Mesenchymal stem cell (in vitro differentiated cells and primary cell): ENCODE data around the gene RACGAP1.

Experiments used
- DNase-seq: peaks from one replicate; pipeline ENCODE4 v3.0.0-alpha.2; 2013
- H2AFZ ChIP-seq: one replicate; pipeline ENCODE4 v1.6.1; 2013; ENCODE audit warnings: low read depth, mild to moderate bottlenecking, control low read depth, inconsistent platforms, low read length, moderate library complexity
- H2AK5ac ChIP-seq: 2 replicates; pipeline ENCODE4 v1.6.1; 2013; ENCODE audit warnings: low read length, moderate library complexity, mild to moderate bottlenecking, inconsistent platforms; ENCODE audit not compliant: severe bottlenecking
- H2BK120ac ChIP-seq: one replicate; pipeline ENCODE4 v1.6.1; 2013; ENCODE audit warnings: low read depth, mild to moderate bottlenecking, inconsistent platforms, low read length, moderate library complexity
- H2BK12ac ChIP-seq, 2 experiments: one replicate each; pipeline ENCODE4 v1.6.1; 2013; ENCODE audit warnings: inconsistent platforms in 2 of 2, low read length in 2 of 2, mild to moderate bottlenecking in 2 of 2, moderate library complexity in 2 of 2, control low read depth in 1 of 2
- H2BK15ac ChIP-seq: one replicate; pipeline ENCODE4 v1.6.1; 2013; ENCODE audit warnings: mild to moderate bottlenecking, low read depth, inconsistent platforms; ENCODE audit not compliant: poor library complexity, severe bottlenecking
- H2BK5ac ChIP-seq: 2 replicates; pipeline ENCODE4 v1.6.1; 2013; ENCODE audit warnings: low read depth, mild to moderate bottlenecking, low read length, control low read depth, inconsistent platforms; ENCODE audit not compliant: poor library complexity, severe bottlenecking
- H3K14ac ChIP-seq, 2 experiments: one replicate each; pipeline ENCODE4 v1.6.1; 2013; ENCODE audit warnings: inconsistent platforms in 2 of 2, low read length in 2 of 2, control low read depth in 1 of 2, mild to moderate bottlenecking in 1 of 2, moderate library complexity in 1 of 2
- H3K18ac ChIP-seq, 2 experiments: one replicate each; pipeline ENCODE4 v1.6.1; 2013; ENCODE audit warnings: inconsistent platforms in 2 of 2, low read length in 2 of 2, control low read depth in 1 of 2, low read depth in 1 of 2, mild to moderate bottlenecking in 1 of 2
- H3K23ac ChIP-seq, 2 experiments: one replicate each; pipeline ENCODE4 v1.6.1; 2013; ENCODE audit warnings: inconsistent platforms in 2 of 2, low read length in 2 of 2, mild to moderate bottlenecking in 2 of 2, moderate library complexity in 2 of 2, control low read depth in 1 of 2
- H3K27ac ChIP-seq: 2 replicates; pipeline ENCODE4 v1.5.1; 2013; ENCODE audit warnings: mild to moderate bottlenecking, moderate library complexity, low read length, control low read depth, inconsistent platforms; ENCODE audit not compliant: poor library complexity, severe bottlenecking
- H3K27me3 ChIP-seq, 2 experiments: 2 replicates each; pipeline versions ENCODE4 v1.6.1 to v1.7.0; 2013; ENCODE audit warnings: low read length in 2 of 2, mild to moderate bottlenecking in 2 of 2, moderate library complexity in 2 of 2, control low read depth in 1 of 2, inconsistent platforms in 1 of 2; ENCODE audit not compliant: control insufficient read depth in 1 of 2, insufficient read depth in 1 of 2
- H3K36me3 ChIP-seq, 2 experiments: 2 replicates each; pipeline versions ENCODE4 v1.6.1 to v1.7.0; 2013; ENCODE audit warnings: low read length in 2 of 2, control low read depth in 1 of 2, inconsistent platforms in 1 of 2, low read depth in 1 of 2, mild to moderate bottlenecking in 1 of 2; ENCODE audit not compliant: insufficient read depth in 2 of 2, control insufficient read depth in 1 of 2
- H3K4ac ChIP-seq, 2 experiments: one replicate each; pipeline ENCODE4 v1.6.1; 2013; ENCODE audit warnings: inconsistent platforms in 2 of 2, low read length in 2 of 2, mild to moderate bottlenecking in 2 of 2, moderate library complexity in 2 of 2, control low read depth in 1 of 2, low read depth in 1 of 2
- H3K4me1 ChIP-seq: 2 replicates; pipeline ENCODE4 v1.6.1; 2013; ENCODE audit warnings: low read depth, low read length, control low read depth; ENCODE audit not compliant: control insufficient read depth, insufficient read depth
- H3K4me2 ChIP-seq: 2 replicates; pipeline ENCODE4 v1.6.1; 2013; ENCODE audit warnings: low read length, mild to moderate bottlenecking, inconsistent platforms; ENCODE audit not compliant: poor library complexity, severe bottlenecking
- H3K4me3 ChIP-seq, 2 experiments: 2 replicates each; pipeline versions ENCODE4 v1.5.1 to v1.7.0; 2013; ENCODE audit warnings: low read length in 2 of 2, mild to moderate bottlenecking in 2 of 2, control low read depth in 1 of 2, low read depth in 1 of 2; ENCODE audit not compliant: insufficient read depth in 1 of 2
- H3K79me1 ChIP-seq: replicated peaks from 2 replicates; pipeline ENCODE4 v1.6.1; 2013; ENCODE audit warnings: mild to moderate bottlenecking, control low read depth, low read length, inconsistent platforms; ENCODE audit not compliant: poor library complexity, severe bottlenecking
- H3K9ac ChIP-seq: 2 replicates; pipeline ENCODE4 v1.7.0; 2013; ENCODE audit warnings: mild to moderate bottlenecking, low read length, moderate library complexity
- H3K9me3 ChIP-seq: 2 replicates; pipeline ENCODE4 v1.7.0; 2013; ENCODE audit warnings: mild to moderate bottlenecking, low read length; ENCODE audit not compliant: control insufficient read depth
- H4K8ac ChIP-seq: one replicate; pipeline ENCODE4 v1.6.1; 2013; ENCODE audit warnings: inconsistent platforms, mild to moderate bottlenecking, low read length, moderate library complexity
- H4K91ac ChIP-seq: one replicate; pipeline ENCODE4 v1.6.1; 2013; ENCODE audit warnings: mild to moderate bottlenecking, low read length, inconsistent platforms
- WGBS: methylation state at CpG from one replicate; pipeline ENCODE4 v1.1.7; 2013; ENCODE audit warnings: mixed read lengths; 5-methylcytosine and 5-hydroxymethylcytosine counted together

RACGAP1 gene

DNA sequence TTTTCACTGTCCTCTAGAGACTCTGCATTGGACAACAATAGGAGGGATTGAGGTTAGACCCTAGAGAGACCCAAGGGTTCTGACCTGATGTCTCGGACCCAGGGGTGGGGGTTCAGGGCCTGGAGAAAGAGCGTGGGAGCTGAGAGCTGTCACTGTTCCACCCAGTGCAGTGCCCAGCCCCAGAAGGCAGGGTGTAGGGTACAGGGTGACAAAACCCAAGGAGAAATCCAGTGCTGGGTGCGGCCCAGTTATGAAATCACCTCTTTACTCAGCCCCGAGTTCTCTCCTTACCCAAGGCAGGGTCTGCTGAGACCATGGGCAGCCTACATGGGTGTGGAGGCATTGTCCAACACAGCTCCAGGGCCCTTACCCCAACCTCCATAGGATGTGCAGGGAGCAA, 72.1 kb downstream of the RACGAP1 start:
- no peak overlapping the region for H2BK15ac ChIP-seq
- no peaks in the 10 kb centered on the region for H3K9me3 ChIP-seq
- 90% methylated on average over 4 of the region's 4 CpGs for WGBS
- no peak overlapping the region for H2BK12ac ChIP-seq
- no peaks in the 10 kb centered on the region for H3K36me3 ChIP-seq
- no peak overlapping the region for H3K14ac ChIP-seq
- no peak overlapping the region for H4K8ac ChIP-seq
- no peak overlapping the region for H3K23ac ChIP-seq
- H3K4me1 ChIP-seq = peaks cover 2% of the 10 kb centered on the region
- no peak overlapping the region for H3K18ac ChIP-seq
- H3K79me1 ChIP-seq = no peaks in the 10 kb centered on the region
- no peak overlapping the region for H2BK120ac ChIP-seq
- peaks cover 77 to 78% of the 10 kb centered on the region in 2 experiments for H3K27me3 ChIP-seq
- H3K9ac ChIP-seq = no peak overlapping the region
- no peak overlapping the region for H2AK5ac ChIP-seq
- H3K4ac ChIP-seq = no peak overlapping the region
- H3K27ac ChIP-seq = no peak overlapping the region
- H3K4me3 ChIP-seq = no peak overlapping the region
- no peak for DNase-seq
- no peak overlapping the region for H4K91ac ChIP-seq
- H2AFZ ChIP-seq = no peak overlapping the region
- H2BK5ac ChIP-seq = no peak overlapping the region
- H3K4me2 ChIP-seq = no peak overlapping the region

DNA sequence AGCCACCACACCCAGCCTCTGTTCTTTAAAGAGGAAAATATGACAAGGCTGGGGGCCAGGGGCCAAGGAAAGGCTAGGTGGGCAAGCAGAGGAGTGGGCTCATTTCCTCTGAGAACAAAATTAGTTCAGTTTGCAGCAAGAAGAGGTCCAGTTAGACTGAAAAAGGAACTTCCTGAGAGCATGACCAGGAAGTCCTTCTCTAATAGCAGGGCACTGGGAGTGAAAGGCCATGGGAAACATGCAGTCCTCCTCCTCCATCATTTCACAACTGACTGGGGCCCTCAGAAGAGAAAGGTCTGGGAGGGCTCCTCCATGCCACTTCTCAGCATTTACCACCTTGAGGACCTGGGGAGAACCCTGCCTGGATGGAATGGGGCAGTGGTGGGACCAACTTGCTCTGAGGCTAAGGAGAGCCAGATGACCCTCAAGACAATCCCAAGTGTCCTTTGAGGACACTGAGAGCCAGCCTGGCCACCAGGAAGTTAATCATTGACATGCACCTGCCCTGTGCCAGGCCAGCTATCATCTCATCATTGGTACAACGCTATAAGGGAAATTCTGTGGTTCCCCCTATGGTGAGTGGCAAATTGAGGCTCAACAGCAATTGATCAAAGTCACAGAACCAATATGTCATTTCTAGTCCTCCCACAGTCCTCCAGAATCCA, 72.8 kb downstream of the RACGAP1 start:
- H3K14ac ChIP-seq = no peak overlapping the region

DNA sequence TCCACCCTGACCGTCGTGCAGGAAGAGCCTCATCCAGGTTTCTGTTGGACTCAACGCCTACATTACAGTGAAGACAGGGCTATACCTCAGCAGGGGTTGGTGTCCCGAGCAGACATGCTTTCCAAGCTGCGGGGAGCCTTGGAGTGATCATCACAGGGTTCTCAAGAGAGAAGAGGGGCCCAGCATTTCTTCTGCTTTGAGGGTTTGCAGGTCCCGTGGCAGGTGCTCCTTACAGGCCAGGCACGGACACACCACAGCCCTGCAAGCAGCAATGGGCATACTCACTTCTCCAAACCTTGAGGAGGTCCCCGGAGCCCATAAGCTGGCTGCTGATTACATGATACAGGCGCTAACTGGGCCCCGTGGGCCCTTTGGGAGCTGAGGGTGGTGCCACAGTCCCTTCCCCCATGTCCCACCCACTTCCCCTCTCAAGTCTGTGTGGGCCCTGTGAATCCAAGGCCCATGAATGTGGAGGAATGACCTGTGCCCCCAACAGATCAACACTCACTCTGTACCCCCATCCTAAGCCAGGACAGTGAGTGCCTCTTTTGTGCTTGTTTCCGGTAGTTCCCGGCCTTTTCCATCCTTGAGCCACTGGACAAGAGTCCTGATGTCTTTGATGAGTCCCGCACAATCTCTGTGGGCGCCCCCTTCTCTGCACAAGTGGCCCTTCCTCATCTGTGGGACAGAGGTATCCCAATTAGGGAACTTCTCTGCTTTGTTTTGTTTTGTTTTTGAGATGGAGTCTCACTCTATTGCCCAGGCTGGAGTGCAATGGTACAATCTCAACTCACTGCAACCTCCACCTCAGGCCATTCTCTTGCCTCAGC, 73.7 kb downstream of the RACGAP1 start:
- Histone ChIP-seq H4K8ac (no peak overlapping the region), H3K9me3 (no peaks in the 10 kb centered on the region), H3K23ac (no peak overlapping the region), H3K79me1 (no peaks in the 10 kb centered on the region), H3K36me3 (no peaks in the 10 kb centered on the region), H3K9ac (no peak overlapping the region), H3K4me2 (no peak overlapping the region), H3K4me1 (peaks cover 2% of the 10 kb centered on the region), H2AK5ac (no peak overlapping the region), H2BK15ac (no peak overlapping the region), H3K4me3 (no peak overlapping the region), H2BK120ac (no peak overlapping the region), H3K27me3 (peaks cover 62 to 63% of the 10 kb centered on the region in 2 experiments), H3K18ac (no peak overlapping the region), H3K14ac (no peak overlapping the region), H2BK12ac (no peak overlapping the region), H3K27ac (no peak overlapping the region), H3K4ac (no peak overlapping the region), H4K91ac (no peak overlapping the region), H2AFZ (no peak overlapping the region), H2BK5ac (no peak overlapping the region)
- DNase-seq = no peak
- 79% methylated on average over 14 of the region's 14 CpGs for WGBS

More for the DNA sequence above, 72.8 kb downstream of the RACGAP1 start:
- Histone ChIP-seq H3K9ac (no peak overlapping the region), H4K91ac (peak overlapping the region; percentile 9), H3K36me3 (no peaks in the 10 kb centered on the region), H3K4me2 (no peak overlapping the region), H3K4me3 (no peak overlapping the region), H3K18ac (no peak overlapping the region), H2BK15ac (no peak overlapping the region), H3K27ac (no peak overlapping the region), H2AFZ (no peak overlapping the region), H3K9me3 (no peaks in the 10 kb centered on the region), H3K23ac (no peak overlapping the region), H4K8ac (no peak overlapping the region), H2BK12ac (no peak overlapping the region), H2BK5ac (no peak overlapping the region), H3K4me1 (peaks cover 2% of the 10 kb centered on the region), H3K79me1 (no peaks in the 10 kb centered on the region), H3K27me3 (peaks cover 71 to 72% of the 10 kb centered on the region in 2 experiments), H2BK120ac (no peak overlapping the region), H3K4ac (no peak overlapping the region), H2AK5ac (no peak overlapping the region)
- 96% methylated on average over 1 of the region's 1 CpG for WGBS
- no peak for DNase-seq
